LNCaP clone FGC (cell line): ENCODE results near the gene SPA17.

Experiments used
- DNase-seq: peaks from one replicate; pipeline ENCODE4 v3.0.0-alpha.2; 2011; ENCODE audit warnings: low read depth
- H3K4me3 ChIP-seq: 2 replicates; pipeline ENCODE4 v1.5.1; 2011; ENCODE audit warnings: mild to moderate bottlenecking, low read depth, low read length, control low read depth
- CTCF ChIP-seq: IDR thresholded peaks from 2 replicates; pipeline ENCODE4 v1.5.1; 2012; ENCODE audit warnings: mild to moderate bottlenecking; ENCODE audit not compliant: control insufficient read depth, insufficient read depth; ENCODE audit errors: extremely low read depth

The SPA17 gene

GRCh38 chr11:124719534-124719933, 45.8 kb downstream of the SPA17 start:
- no peak for TF ChIP-seq CTCF
- no peak for DNase-seq
- no peak overlapping the region for H3K4me3 ChIP-seq

- no peak overlapping the region for H3K4me3 ChIP-seq
- TF ChIP-seq CTCF: no peak
- no peak for DNase-seq
Measured at GRCh38 chr11:124722176-124722575, 48.5 kb downstream of the SPA17 start.

- no peak for DNase-seq
- no peak overlapping the region for H3K4me3 ChIP-seq
- TF ChIP-seq CTCF: no peak
Measured at GRCh38 chr11:124724979-124725718, 51.4 kb downstream of the SPA17 start.

- TF ChIP-seq CTCF: no peak
- H3K4me3 ChIP-seq: no peak overlapping the region
- DNase-seq: no peak
Measured at GRCh38 chr11:124725719-124726105, 52.0 kb downstream of the SPA17 start.

- no peak for TF ChIP-seq CTCF
- no peak overlapping the region for H3K4me3 ChIP-seq
- no peak for DNase-seq
Measured at GRCh38 chr11:124727474-124727873, 53.8 kb downstream of the SPA17 start.

GRCh38 chr11:124728134-124728533, 54.4 kb downstream of the SPA17 start:
- no peak overlapping the region for H3K4me3 ChIP-seq
- DNase-seq: no peak
- no peak for TF ChIP-seq CTCF

GRCh38 chr11:124729571-124729970, 55.9 kb downstream of the SPA17 start:
- no peak overlapping the region for H3K4me3 ChIP-seq
- no peak for DNase-seq
- no peak for TF ChIP-seq CTCF
